ENCODE data around the gene ROS1. TPM values are rescaled to one million over a fixed set of nuclear protein-coding genes. Genes with fewer than 3 reads are reported as not detected.

ROS1 gene
- total and polyA plus RNA-seq, 2 donors (not counting 1 experiment from before 2014, with no cell fraction given) = not detected

GRCh38 chr6:117270843-117271507, 154.8 kb downstream of the ROS1 start:
- H3K4me2 ChIP-seq (replicated peaks; ENCODE audit: low read depth, low read length, poor library complexity, severe bottlenecking) = no peak overlapping the region
- H3K27me3 Mint-ChIP-seq = peaks cover 85% of the 10 kb centered on the region

More at GRCh38 chr6:117270843-117271507, 154.8 kb downstream of the ROS1 start:
- intact Hi-C loops (cut with micrococcal nuclease) = no loop called here
- ChIA-PET POLR2A (no interaction called here), CTCF (no interaction called here)
- ATAC-seq (ENCODE audit: low read depth) = no peak
- H3K9me3 Mint-ChIP-seq (ENCODE audit: insufficient read depth) = no peaks in the 10 kb centered on the region
- H3K9ac ChIP-seq (ENCODE audit: low read length) = no peak overlapping the region
- H3K27ac Mint-ChIP-seq = no peak overlapping the region
- H3K4me3 ChIP-seq (ENCODE audit: control extremely low read depth in 1 of 5, extremely low read depth in 1 of 5, insufficient read depth in 1 of 5, low read depth in 2 of 5, low read length in 4 of 5) = no peak overlapping the region
- H3K27ac ChIP-seq (ENCODE audit: low read length in 2 of 2) = no peak overlapping the region
- no peak for DNase-seq
- H3K9me3 ChIP-seq (ENCODE audit: control extremely low read depth in 1 of 3, control insufficient read depth in 2 of 3, insufficient read depth in 1 of 3, low read length in 2 of 3) = peaks cover 0 to 3% (median 0%) of the 10 kb centered on the region in 3 donors
- no peaks in the 10 kb centered on the region for H3K79me2 ChIP-seq (ENCODE audit: control insufficient read depth, insufficient read depth, low read length)
- no peak overlapping the region for H2AFZ ChIP-seq (ENCODE audit: insufficient read depth, low read depth, low read length, poor library complexity, severe bottlenecking)
- peaks cover 0 to 40% (median 34%) of the 10 kb centered on the region in 4 experiments for H3K27me3 ChIP-seq (replicated peaks in 1 of 4; ENCODE audit: control extremely low read depth in 1 of 4, control insufficient read depth in 3 of 4, insufficient read depth in 4 of 4, low read length in 3 of 4)
- 6% methylated on average over 40 of the region's 48 CpGs for WGBS (ENCODE audit: insufficient coverage)
- H3K4me1 Mint-ChIP-seq = peaks cover 5% of the 10 kb centered on the region
- H3K4me1 ChIP-seq (ENCODE audit: control insufficient read depth in 2 of 2, insufficient read depth in 2 of 2, low read length in 2 of 2) = peaks cover under 1 to 3% of the 10 kb centered on the region in 2 donors
- H3K4me3 Mint-ChIP-seq = no peak overlapping the region
- no peak for TF ChIP-seq CTCF (IDR thresholded peaks at IDR 0.05)
- TF ChIP-seq EZH2 (IDR thresholded peaks at IDR 0.05; ENCODE audit: borderline replicate concordance, insufficient read depth, low read depth, low read length, poor library complexity, severe bottlenecking) = no peak
- H3K36me3 ChIP-seq (replicated peaks in 1 of 2; ENCODE audit: control extremely low read depth in 1 of 2, control insufficient read depth in 1 of 2, extremely low read depth in 1 of 2, insufficient read depth in 2 of 2, low read length in 1 of 2) = no peaks in the 10 kb centered on the region
- no peaks in the 10 kb centered on the region for H4K20me1 ChIP-seq (ENCODE audit: control insufficient read depth, insufficient read depth, low read length, poor library complexity, severe bottlenecking)

All from B cell (primary cell).